ENCODE measurements around the gene TRMO.
"Not testable (repeated sequence)": the region's sequence is repeated elsewhere in the genome, so short reads cannot be mapped to it uniquely, and the experiment has no call there.

TRMO gene

GRCh38 chr9:97921959-97922724 is at the start of gene TRMO:
TRMO (minus strand) TSS chr9:97922500; CDS start chr9:97922493, 7 bp downstream.
- H3K4me3 ChIP-seq (ENCODE audit: low read depth, low read length) = peak within 1 kb of the TSS; percentile 72
- DNase-seq (ENCODE audit: low read depth) = peak; percentile 98

GRCh38 chr9:97970165-97970564 is 47.9 kb upstream of the TRMO start:
- DNase-seq (ENCODE audit: low read depth) = no peak
- no peak overlapping the region for H3K4me3 ChIP-seq (ENCODE audit: low read depth, low read length)

- DNase-seq (ENCODE audit: low read depth) = no peak
- H3K4me3 ChIP-seq (ENCODE audit: low read depth, low read length) = no peak overlapping the region
Observed at GRCh38 chr9:97969014-97969413, 46.7 kb upstream of the TRMO start.

GRCh38 chr9:97966493-97966892 is 44.2 kb upstream of the TRMO start:
- DNase-seq (ENCODE audit: low read depth) = no peak
- no peak overlapping the region for H3K4me3 ChIP-seq (ENCODE audit: low read depth, low read length)

GRCh38 chr9:97964901-97965300 is 42.6 kb upstream of the TRMO start:
- no peak overlapping the region for H3K4me3 ChIP-seq (ENCODE audit: low read depth, low read length)
- DNase-seq (ENCODE audit: low read depth) = no peak

GRCh38 chr9:97963232-97963631 is 40.9 kb upstream of the TRMO start:
- DNase-seq (ENCODE audit: low read depth) = no peak
- no peak overlapping the region for H3K4me3 ChIP-seq (ENCODE audit: low read depth, low read length)

GRCh38 chr9:97962575-97962974 is 40.3 kb upstream of the TRMO start:
- no peak for DNase-seq (ENCODE audit: low read depth)
- H3K4me3 ChIP-seq (ENCODE audit: low read depth, low read length) = no peak overlapping the region

- H3K4me3 ChIP-seq (ENCODE audit: low read depth, low read length) = no peak overlapping the region
- DNase-seq (ENCODE audit: low read depth) = no peak
Observed at GRCh38 chr9:97962136-97962535, 39.8 kb upstream of the TRMO start.

- no peak for DNase-seq (ENCODE audit: low read depth)
- H3K4me3 ChIP-seq (ENCODE audit: low read depth, low read length) = no peak overlapping the region
Observed at GRCh38 chr9:97961361-97961760, 39.1 kb upstream of the TRMO start.

GRCh38 chr9:97960678-97961328 is 38.5 kb upstream of the TRMO start:
- DNase-seq (ENCODE audit: low read depth); H3K4me3 ChIP-seq (ENCODE audit: low read depth, low read length): not testable (repeated sequence)

GRCh38 chr9:97959585-97959984 is 37.3 kb upstream of the TRMO start:
- no peak overlapping the region for H3K4me3 ChIP-seq (ENCODE audit: low read depth, low read length)
- DNase-seq (ENCODE audit: low read depth) = no peak

- H3K4me3 ChIP-seq (ENCODE audit: low read depth, low read length) = no peak overlapping the region
- peak; percentile 45 for DNase-seq (ENCODE audit: low read depth)
Observed at GRCh38 chr9:97958812-97959511, 36.7 kb upstream of the TRMO start.

GRCh38 chr9:97956331-97956730 is 34.0 kb upstream of the TRMO start:
- no peak overlapping the region for H3K4me3 ChIP-seq (ENCODE audit: low read depth, low read length)
- DNase-seq (ENCODE audit: low read depth) = no peak

GRCh38 chr9:97954550-97954989 is 32.3 kb upstream of the TRMO start:
- no peak overlapping the region for H3K4me3 ChIP-seq (ENCODE audit: low read depth, low read length)
- no peak for DNase-seq (ENCODE audit: low read depth)

- not testable (repeated sequence) for DNase-seq (ENCODE audit: low read depth)
Observed at GRCh38 chr9:97950873-97951272, 28.6 kb upstream of the TRMO start.

GRCh38 chr9:97947094-97947493 is 24.8 kb upstream of the TRMO start:
- not testable (repeated sequence) for DNase-seq (ENCODE audit: low read depth); H3K4me3 ChIP-seq (ENCODE audit: low read depth, low read length)

More at GRCh38 chr9:97950873-97951272, 28.6 kb upstream of the TRMO start:
- H3K4me3 ChIP-seq (ENCODE audit: low read depth, low read length) = not testable (repeated sequence)

GRCh38 chr9:97945470-97945869 is 23.2 kb upstream of the TRMO start:
- H3K4me3 ChIP-seq (ENCODE audit: low read depth, low read length); DNase-seq (ENCODE audit: low read depth): not testable (repeated sequence)

- no peak overlapping the region for H3K4me3 ChIP-seq (ENCODE audit: low read depth, low read length)
- no peak for DNase-seq (ENCODE audit: low read depth)
Observed at GRCh38 chr9:97944612-97945011, 22.3 kb upstream of the TRMO start.

GRCh38 chr9:97943308-97943855 is 21.1 kb upstream of the TRMO start:
- DNase-seq (ENCODE audit: low read depth) = no peak
- no peak overlapping the region for H3K4me3 ChIP-seq (ENCODE audit: low read depth, low read length)

GRCh38 chr9:97941323-97941722 is 19.0 kb upstream of the TRMO start:
- DNase-seq (ENCODE audit: low read depth) = no peak
- no peak overlapping the region for H3K4me3 ChIP-seq (ENCODE audit: low read depth, low read length)
